ENCODE measurements around the gene TK1. TPM values are rescaled to one million over a fixed set of nuclear protein-coding genes. Genes with fewer than 3 reads are reported as not detected.

TK1 gene
- total RNA-seq, 4 donors from 2014 or later = 1.0 to 9.1 (median 7.0) TPM

DNA sequence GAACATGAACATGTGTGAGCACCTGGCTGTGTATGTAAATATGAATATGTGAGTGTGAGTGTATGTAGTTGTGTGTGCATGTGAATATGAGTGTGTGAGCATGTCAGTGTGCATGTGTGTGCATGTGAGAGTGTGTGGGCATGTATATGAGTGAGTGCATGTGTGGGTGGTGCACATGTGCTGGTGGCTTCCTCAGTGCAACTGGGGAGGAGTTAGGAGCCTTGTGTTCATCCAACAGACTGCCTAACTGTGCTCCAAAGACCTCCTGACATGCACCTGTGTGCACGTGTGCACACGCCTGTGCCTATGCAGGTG is 46.0 kb upstream of the TK1 start:
- no CpG with 5 or more reads among the region's 2 CpGs for WGBS
- TF ChIP-seq, protein P1, sequence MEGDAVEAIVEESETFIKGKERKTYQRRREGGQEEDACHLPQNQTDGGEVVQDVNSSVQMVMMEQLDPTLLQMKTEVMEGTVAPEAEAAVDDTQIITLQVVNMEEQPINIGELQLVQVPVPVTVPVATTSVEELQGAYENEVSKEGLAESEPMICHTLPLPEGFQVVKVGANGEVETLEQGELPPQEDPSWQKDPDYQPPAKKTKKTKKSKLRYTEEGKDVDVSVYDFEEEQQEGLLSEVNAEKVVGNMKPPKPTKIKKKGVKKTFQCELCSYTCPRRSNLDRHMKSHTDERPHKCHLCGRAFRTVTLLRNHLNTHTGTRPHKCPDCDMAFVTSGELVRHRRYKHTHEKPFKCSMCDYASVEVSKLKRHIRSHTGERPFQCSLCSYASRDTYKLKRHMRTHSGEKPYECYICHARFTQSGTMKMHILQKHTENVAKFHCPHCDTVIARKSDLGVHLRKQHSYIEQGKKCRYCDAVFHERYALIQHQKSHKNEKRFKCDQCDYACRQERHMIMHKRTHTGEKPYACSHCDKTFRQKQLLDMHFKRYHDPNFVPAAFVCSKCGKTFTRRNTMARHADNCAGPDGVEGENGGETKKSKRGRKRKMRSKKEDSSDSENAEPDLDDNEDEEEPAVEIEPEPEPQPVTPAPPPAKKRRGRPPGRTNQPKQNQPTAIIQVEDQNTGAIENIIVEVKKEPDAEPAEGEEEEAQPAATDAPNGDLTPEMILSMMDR (IDR thresholded peaks at IDR 0.05) = no peak

DNA sequence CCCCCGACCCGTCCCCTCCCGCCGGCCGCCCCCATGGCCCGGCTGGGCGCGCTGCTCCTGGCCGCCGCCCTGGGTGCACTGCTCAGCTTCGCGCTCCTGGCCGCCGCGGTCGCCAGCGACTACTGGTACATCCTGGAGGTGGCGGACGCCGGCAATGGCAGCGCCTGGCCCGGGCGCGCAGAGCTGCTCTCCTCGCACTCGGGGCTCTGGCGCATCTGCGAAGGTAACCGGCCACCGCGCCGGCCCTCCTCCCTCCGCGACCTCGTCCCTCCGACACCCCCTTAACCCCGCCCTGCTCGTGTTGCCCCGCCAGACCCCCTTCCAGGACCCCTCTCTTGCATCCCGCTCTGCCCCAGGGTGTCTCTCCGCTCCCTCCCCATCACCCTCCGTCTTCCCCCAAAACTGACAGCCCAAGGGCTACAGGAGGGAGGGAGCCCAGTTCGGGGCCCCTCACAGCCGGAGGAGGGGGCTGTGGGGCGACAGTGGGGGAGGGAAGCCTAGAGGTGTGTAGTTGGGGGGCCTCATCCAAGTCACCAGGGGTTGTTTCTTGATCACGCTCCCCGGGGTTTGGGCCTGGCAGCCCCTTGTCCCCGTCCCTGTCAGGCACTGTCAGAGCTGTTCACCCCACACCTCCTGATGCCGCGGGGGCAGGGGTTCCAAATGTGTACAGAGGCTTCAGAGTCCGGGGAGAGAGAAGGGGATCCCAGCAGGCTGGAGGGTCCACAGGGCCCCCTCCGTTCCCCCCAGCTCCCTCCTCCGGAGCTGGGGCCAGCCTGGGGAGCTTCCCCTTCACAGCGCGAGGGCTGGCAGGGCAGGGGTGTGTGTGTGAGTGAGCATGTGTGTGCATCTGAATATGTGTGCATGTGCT is 45.4 kb upstream of the TK1 start:
- WGBS = 26% methylated on average over 8 of the region's 55 CpGs
- TF ChIP-seq EP300 (IDR thresholded peaks at IDR 0.05) (no peak), POLR2AphosphoS5 (IDR thresholded peaks at IDR 0.05) (no peak), POLR2A (IDR thresholded peaks at IDR 0.05) (no peak)
- TF ChIP-seq, protein P1 (IDR thresholded peaks at IDR 0.05) = no peak
- Histone ChIP-seq H3K36me3 (no peaks in the 10 kb centered on the region), H3K4me3 (peak overlapping the region; percentile 20), H3K9me3 (no peaks in the 10 kb centered on the region), H3K27ac (no peak overlapping the region), H3K27me3 (peaks cover 45% of the 10 kb centered on the region), H3K4me1 (peaks cover 11% of the 10 kb centered on the region)
- DNase-seq (ENCODE audit: low spot score in 2 of 2) = no peak

More for the DNA sequence above, 46.0 kb upstream of the TK1 start:
- no peak overlapping the region for H3K4me3 ChIP-seq
- no peak overlapping the region for H3K27ac ChIP-seq
- DNase-seq (ENCODE audit: low spot score in 2 of 2) = no peak
- no peaks in the 10 kb centered on the region for H3K36me3 ChIP-seq
- H3K27me3 ChIP-seq = peaks cover 45% of the 10 kb centered on the region
- H3K9me3 ChIP-seq = no peaks in the 10 kb centered on the region
- H3K4me1 ChIP-seq = peaks cover 11% of the 10 kb centered on the region

DNA sequence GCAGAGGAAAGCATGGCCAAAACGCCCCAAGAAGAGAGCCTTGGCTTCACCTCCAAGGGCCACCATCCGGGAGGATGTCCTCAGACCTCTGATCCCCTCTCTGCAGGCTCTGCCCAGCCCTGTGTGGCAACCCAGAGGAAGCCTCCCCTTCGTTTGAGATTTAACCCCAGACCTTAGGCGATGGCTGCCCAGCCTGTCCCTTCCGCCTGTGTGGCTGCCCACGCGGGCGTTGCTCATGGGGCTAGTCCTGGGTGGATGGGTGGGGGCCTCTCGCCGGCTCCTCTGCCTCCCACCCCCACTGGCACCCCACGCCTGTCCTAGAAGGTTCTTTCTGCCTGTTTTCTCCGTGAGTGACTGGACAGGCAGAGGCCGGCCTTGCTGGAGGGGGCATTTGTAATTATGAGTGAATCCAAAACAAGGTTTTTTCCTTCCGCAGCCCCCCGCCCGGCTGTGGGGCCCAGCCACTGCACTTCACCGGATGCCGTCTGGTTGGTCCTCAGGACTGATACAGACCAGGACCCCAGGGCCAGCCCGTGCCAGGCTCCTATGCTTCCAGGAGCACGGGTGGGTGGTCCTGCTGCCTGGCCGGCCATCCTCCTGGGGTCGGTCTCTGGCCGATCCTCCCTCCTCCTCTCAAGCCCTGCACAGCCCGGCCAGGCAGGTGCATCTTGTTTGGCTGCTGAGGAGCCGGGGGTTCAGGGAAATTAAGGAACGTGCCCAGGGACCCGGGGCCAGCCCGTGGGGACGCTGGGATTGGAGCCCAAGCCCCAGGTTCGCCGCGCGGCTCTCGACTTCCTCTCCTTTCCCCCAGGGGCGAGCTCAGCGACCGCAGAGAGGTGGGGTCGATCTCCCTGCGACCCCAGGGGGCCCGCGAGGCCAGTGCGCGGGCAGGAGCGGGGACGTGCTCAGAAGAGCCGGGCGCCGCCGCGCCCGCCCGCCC is 44.4 kb upstream of the TK1 start, which contains the start of gene TMEM235:
Gene TMEM235, plus strand, starts transcription at position 636 of the 940 bp plus-strand sequence. CDS start 393 bp downstream, outside the sequence.
- TF ChIP-seq POLR2A (IDR thresholded peaks at IDR 0.05) = no peak
- H3K27me3 ChIP-seq = peaks cover 45% of the 10 kb centered on the region
- no peaks in the 10 kb centered on the region for H3K9me3 ChIP-seq
- H3K4me1 ChIP-seq = peaks cover 14% of the 10 kb centered on the region
- H3K4me3 ChIP-seq = peak within 1 kb of the TSS; percentile 20
- H3K36me3 ChIP-seq = no peaks in the 10 kb centered on the region
- 39% methylated on average over 15 of the region's 52 CpGs for WGBS
- DNase-seq (ENCODE audit: low spot score in 2 of 2) = no peak
- H3K27ac ChIP-seq = no peak within 1 kb of the TSS

DNA sequence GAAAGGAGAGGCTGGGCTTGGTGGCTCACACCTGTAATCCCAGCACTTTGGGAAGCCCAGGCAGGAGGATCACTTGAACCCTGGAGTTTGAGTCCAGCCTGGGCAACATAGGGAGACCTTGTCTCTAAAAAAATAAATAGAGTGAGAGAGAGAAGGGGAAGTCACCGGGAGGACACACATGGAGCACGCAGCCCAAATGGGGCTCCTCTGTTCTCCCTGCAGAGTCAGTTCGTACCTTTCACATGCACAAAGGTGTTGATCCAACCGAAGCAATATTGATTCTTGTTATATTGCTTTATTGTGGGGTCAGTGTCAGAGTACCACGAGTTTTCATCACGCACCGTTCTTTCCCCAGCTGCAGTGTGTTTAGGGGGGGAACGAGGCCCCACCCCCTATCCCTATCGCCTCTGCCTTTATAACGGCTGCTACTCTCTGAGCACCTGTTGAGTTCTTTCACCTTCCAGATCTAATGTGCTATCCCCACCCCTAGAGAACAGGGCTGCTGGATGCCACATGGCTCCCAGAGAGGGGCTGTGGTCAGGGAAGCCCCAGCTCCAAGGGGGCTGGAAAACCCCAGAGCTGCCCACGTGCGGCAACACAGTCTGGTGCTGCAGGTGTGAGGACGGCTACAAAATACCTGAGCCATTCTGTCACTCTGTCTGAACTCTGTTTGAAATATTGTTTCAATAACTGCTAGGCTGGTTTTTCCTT is 43.6 kb upstream of the TK1 start:
- Histone ChIP-seq H3K27me3 (peaks cover 45% of the 10 kb centered on the region), H3K9me3 (no peaks in the 10 kb centered on the region), H3K36me3 (no peaks in the 10 kb centered on the region), H3K4me1 (peaks cover 14% of the 10 kb centered on the region), H3K27ac (no peak overlapping the region), H3K4me3 (no peak overlapping the region)
- TF ChIP-seq POLR2A (IDR thresholded peaks at IDR 0.05) (no peak), POLR2AphosphoS5 (IDR thresholded peaks at IDR 0.05) (no peak), EP300 (IDR thresholded peaks at IDR 0.05) (no peak)
- TF ChIP-seq, protein P1 (IDR thresholded peaks at IDR 0.05) = no peak
- 52% methylated on average over 13 of the region's 13 CpGs for WGBS
- DNase-seq (ENCODE audit: low spot score in 2 of 2) = no peak

DNA sequence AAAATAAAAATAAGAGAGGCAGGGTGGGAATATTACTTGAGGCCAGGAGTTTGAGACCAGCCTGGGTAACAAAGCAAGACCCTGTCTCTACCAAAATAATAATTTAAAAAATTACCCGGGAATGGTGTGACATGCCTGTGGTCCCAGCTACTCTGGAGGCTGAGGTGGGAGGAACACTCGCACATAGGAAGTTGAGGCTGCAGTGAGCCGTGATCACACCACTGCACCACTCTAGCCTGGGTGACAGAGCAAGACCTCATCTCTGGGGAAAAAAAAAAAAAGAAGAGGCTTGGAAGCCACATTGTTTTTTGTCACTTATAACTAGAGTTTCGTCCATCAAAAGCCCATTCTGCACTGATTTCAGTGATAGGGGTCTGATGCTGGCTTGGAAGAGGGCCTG is 41.3 kb upstream of the TK1 start:
- Histone ChIP-seq H3K27me3 (peaks cover 40% of the 10 kb centered on the region), H3K9me3 (no peaks in the 10 kb centered on the region), H3K27ac (no peak overlapping the region), H3K4me3 (no peak overlapping the region), H3K36me3 (no peaks in the 10 kb centered on the region), H3K4me1 (peaks cover 20% of the 10 kb centered on the region)
- no peak for DNase-seq (ENCODE audit: low spot score in 2 of 2)
- WGBS = 91% methylated on average over 4 of the region's 4 CpGs
- TF ChIP-seq, protein P1 (IDR thresholded peaks at IDR 0.05) = no peak
- TF ChIP-seq POLR2AphosphoS5 (IDR thresholded peaks at IDR 0.05) (no peak), EP300 (IDR thresholded peaks at IDR 0.05) (no peak), POLR2A (IDR thresholded peaks at IDR 0.05) (no peak)

Measured in suprapubic skin (tissue), 4 donors.